SU-DHL-6 (cell line): Measurements from ENCODE around the gene KDM4B.

Source experiments
- H2AFZ ChIP-seq: fragments of 200-600 bp; sonication (generic); 2 replicates; pipeline ENCODE4 v1.6.1; 2014; ENCODE audit warnings: low read depth, mild to moderate bottlenecking, moderate library complexity, mixed read lengths, antibody characterized with exemption, low read length; ENCODE audit not compliant: severe bottlenecking
- H3F3A ChIP-seq: fragments of 200-600 bp; shearing (Covaris generic); 2 replicates; pipeline ENCODE4 v1.6.0; 2016; ENCODE audit warnings: antibody characterized with exemption, mild to moderate bottlenecking; ENCODE audit not compliant: insufficient read depth
- H3K27ac ChIP-seq: fragments of 200-600 bp; sonication (generic); 2 replicates; pipeline ENCODE4 v1.5.1; 2016; ENCODE audit warnings: low read depth, mild to moderate bottlenecking, low read length, moderate library complexity, mixed read lengths
- H3K27me3 ChIP-seq: fragments of 200-600 bp; sonication (generic), shearing (Covaris generic); 2 replicates; pipeline ENCODE4 v1.6.0; 2014; ENCODE audit warnings: mild to moderate bottlenecking, low read length
- H3K36me3 ChIP-seq: fragments of 200-600 bp; sonication (generic); 2 replicates; pipeline ENCODE4 v1.6.1; 2014; ENCODE audit warnings: mild to moderate bottlenecking, low read length, mixed read lengths
- H3K4me2 ChIP-seq: fragments of 300-600, 200-600 bp; shearing (Covaris generic), sonication (generic); 2 replicates; pipeline ENCODE4 v1.6.0; 2014; ENCODE audit warnings: low read length, low read depth, mild to moderate bottlenecking; ENCODE audit not compliant: poor library complexity, severe bottlenecking
- H3K4me3 ChIP-seq: fragments of 200-600 bp; sonication (generic); 2 replicates; pipeline ENCODE4 v1.5.1; 2014; ENCODE audit warnings: antibody characterized with exemption, low read length, mild to moderate bottlenecking, mixed read lengths; ENCODE audit not compliant: insufficient read depth, poor library complexity, severe bottlenecking
- H3K79me2 ChIP-seq: fragments of 200-600 bp; sonication (generic); 2 replicates; pipeline ENCODE4 v1.6.1; 2014; ENCODE audit warnings: mild to moderate bottlenecking, low read length, moderate library complexity; ENCODE audit not compliant: insufficient read depth
- H3K9ac ChIP-seq: fragments of 200-600 bp; sonication (generic); 2 replicates; pipeline ENCODE4 v1.7.0; 2014; ENCODE audit warnings: mild to moderate bottlenecking, low read length
- H3K9me2 ChIP-seq: fragments of 200-600 bp; sonication (generic); replicated peaks from 2 replicates; pipeline ENCODE4 v1.6.1; 2014; ENCODE audit warnings: low read length; ENCODE audit not compliant: insufficient read depth
- H3K9me3 ChIP-seq: fragments of 200-600 bp; sonication (generic); 2 replicates; pipeline ENCODE4 v1.6.1; 2014; ENCODE audit warnings: low read length, mixed read lengths; ENCODE audit not compliant: insufficient read depth
- H4K20me1 ChIP-seq: fragments of 200-600 bp; sonication (generic); 2 replicates; pipeline ENCODE4 v1.6.1; 2014; ENCODE audit warnings: low read depth, mild to moderate bottlenecking, antibody characterized with exemption, low read length, moderate library complexity, mixed read lengths
- CTCF ChIP-seq: fragments of 200-600 bp; sonication (generic); IDR thresholded peaks from one replicate; pipeline ENCODE4 v1.5.1; 2017; ENCODE audit warnings: antibody characterized with exemption, mild to moderate bottlenecking, low read length, moderate library complexity; ENCODE audit not compliant: insufficient read depth, poor library complexity, severe bottlenecking
- EZH2phosphoT487 ChIP-seq: fragments of 200-600 bp; sonication (generic), shearing (Covaris generic); conservative IDR thresholded peaks from 2 replicates; pipeline ENCODE4 v1.6.1; 2018; ENCODE audit warnings: mild to moderate bottlenecking, antibody characterized with exemption, low read length, moderate library complexity, mixed read lengths

KDM4B gene

DNA sequence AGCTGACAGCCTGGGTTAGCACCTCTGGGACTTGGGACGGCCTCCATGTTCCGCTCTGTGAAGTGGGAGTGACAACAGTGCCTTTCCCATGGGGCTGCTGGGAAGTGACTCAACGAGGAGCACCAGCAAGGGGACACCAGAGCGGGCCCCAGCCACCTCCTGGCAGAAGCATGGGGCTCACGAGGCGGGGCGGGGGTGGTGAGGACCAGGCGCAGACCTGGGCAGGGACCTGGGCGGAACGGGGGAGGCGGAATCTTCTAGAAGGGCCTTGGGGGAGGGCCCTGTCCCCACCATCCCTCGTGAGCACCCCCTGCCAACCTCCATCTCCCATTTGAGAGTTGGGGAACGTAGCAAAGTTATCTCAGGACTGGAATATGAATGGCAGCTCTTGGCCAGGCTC lies 37.9 kb downstream of the KDM4B start:
- Histone ChIP-seq H3K4me2 (no peak overlapping the region), H3K27ac (no peak overlapping the region), H3K79me2 (peaks cover 16% of the 10 kb centered on the region; the same call in 1 of the 2 replicates), H3K36me3 (no peaks in the 10 kb centered on the region), H3K27me3 (no peaks in the 10 kb centered on the region), H3K9me2 (no peaks in the 10 kb centered on the region), H2AFZ (no peak overlapping the region), H3K4me3 (no peak overlapping the region), H3F3A (no peaks in the 10 kb centered on the region), H3K9me3 (no peaks in the 10 kb centered on the region), H3K9ac (no peak overlapping the region), H4K20me1 (no peaks in the 10 kb centered on the region)
- TF ChIP-seq CTCF (no peak), EZH2phosphoT487 (no peak)

DNA sequence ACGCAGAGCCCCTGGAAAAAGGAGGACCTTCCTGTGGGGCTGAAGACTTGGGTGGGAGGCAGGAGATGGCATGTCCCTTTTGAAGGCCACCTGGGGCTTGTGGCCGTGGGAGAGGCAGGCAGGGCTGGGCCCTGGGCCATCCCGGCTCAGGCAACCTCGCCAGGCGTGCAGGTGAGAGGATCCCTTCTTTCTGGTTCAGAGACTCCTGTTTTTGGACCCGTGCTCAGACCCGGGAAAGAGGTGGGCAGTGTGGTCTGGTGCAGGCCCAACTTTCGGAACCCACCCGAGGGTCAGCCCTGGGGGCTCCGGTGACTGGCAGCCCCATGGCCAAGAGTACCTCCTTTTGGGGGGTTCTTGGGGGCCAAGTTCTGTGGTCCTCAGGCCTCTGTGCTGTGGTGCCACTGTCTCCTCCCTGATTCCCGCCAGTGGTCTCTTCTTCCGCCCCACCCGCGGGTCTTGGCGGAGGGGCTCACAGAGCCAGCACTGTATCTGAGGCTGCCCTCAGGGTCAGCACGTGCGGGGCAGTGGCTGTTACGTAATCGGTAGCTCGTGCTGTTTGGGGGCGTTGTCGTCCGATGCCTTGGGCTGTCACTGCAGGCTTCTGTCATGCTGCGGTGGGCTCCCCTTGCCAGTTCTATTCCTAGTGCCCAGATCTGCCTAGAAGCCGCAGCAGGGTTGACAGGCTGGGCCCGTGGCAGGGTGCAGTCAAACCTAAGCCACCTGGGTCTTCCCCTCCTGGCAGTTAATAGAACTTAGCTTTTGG lies 42.7 kb downstream of the KDM4B start:
- Histone ChIP-seq H3K4me2 (no peak overlapping the region), H2AFZ (no peak overlapping the region), H4K20me1 (no peaks in the 10 kb centered on the region), H3K79me2 (peaks cover 15% of the 10 kb centered on the region; the same call in 1 of the 2 replicates), H3K36me3 (no peaks in the 10 kb centered on the region), H3K4me3 (no peak overlapping the region), H3K9ac (no peak overlapping the region), H3K9me2 (no peaks in the 10 kb centered on the region), H3K9me3 (no peaks in the 10 kb centered on the region), H3F3A (no peaks in the 10 kb centered on the region), H3K27me3 (no peaks in the 10 kb centered on the region), H3K27ac (no peak overlapping the region)
- TF ChIP-seq EZH2phosphoT487 (no peak), CTCF (no peak)

- H3K9me3 ChIP-seq: no peaks in the 10 kb centered on the region
- H4K20me1 ChIP-seq: no peaks in the 10 kb centered on the region
- H3K4me3 ChIP-seq: no peak overlapping the region
- no peak overlapping the region for H3K27ac ChIP-seq
- peaks cover 15% of the 10 kb centered on the region; the same call in 1 of the 2 replicates for H3K79me2 ChIP-seq
- H3K27me3 ChIP-seq: no peaks in the 10 kb centered on the region
- no peaks in the 10 kb centered on the region for H3K9me2 ChIP-seq
- no peak overlapping the region for H2AFZ ChIP-seq
- no peaks in the 10 kb centered on the region for H3K36me3 ChIP-seq
- TF ChIP-seq CTCF: no peak
- TF ChIP-seq EZH2phosphoT487: no peak
- H3F3A ChIP-seq: no peaks in the 10 kb centered on the region
- H3K4me2 ChIP-seq: no peak overlapping the region
- no peak overlapping the region for H3K9ac ChIP-seq
These were observed 44.0 kb downstream of the KDM4B start for GRCh38 chr19:5012688-5013457.
